Measurements from ENCODE around the gene MVB12B.

GRCh38 chr9:126503333-126504085 is 176.9 kb downstream of the MVB12B start:
- no peak for TF ChIP-seq POLR2AphosphoS5 (IDR thresholded peaks at IDR 0.05; ENCODE audit: borderline replicate concordance, low read depth, low read length)
- no peak for TF ChIP-seq EZH2 (IDR thresholded peaks at IDR 0.05)
- no peak for TF ChIP-seq FOXP2 (optimal IDR thresholded peaks at IDR 0.05; ENCODE audit: control extremely low read depth, extremely low read length, insufficient read depth)
